Activated CD4-positive, alpha-beta T cell treated with anti-CD3 and anti-CD28 coated beads, Interleukin-10, Interleukin-2, amounts not matched to agents 100 ng/mL and 50 ng/mL, durations not matched to agents 16 hours and 8 hours (primary cell): ENCODE measurements around the gene RALGAPA1.

ENCODE experiments used
- DNase-seq: peaks from one replicate; pipeline ENCODE4 v3.0.0-alpha.2; 2020

The RALGAPA1 gene

GRCh38 chr14:35534208-35534872 is 274.8 kb downstream of the RALGAPA1 start:
- DNase-seq, result peak; percentile 7

- peak; percentile 84 for DNase-seq
Observed at GRCh38 chr14:35533357-35534207, 275.5 kb downstream of the RALGAPA1 start, which contains the start of gene INSM2. INSM2 (plus strand) TSS chr14:35534164; CDS start chr14:35534253, 89 bp downstream.

- no peak for DNase-seq
Observed at GRCh38 chr14:35532783-35533356, 276.2 kb downstream of the RALGAPA1 start.

GRCh38 chr14:35531960-35532747 is 276.9 kb downstream of the RALGAPA1 start:
- no peak for DNase-seq

- DNase-seq, result no peak
Observed at GRCh38 chr14:35526962-35527361, 282.1 kb downstream of the RALGAPA1 start.

- no peak for DNase-seq
Observed at GRCh38 chr14:35525695-35526094, 283.4 kb downstream of the RALGAPA1 start.

- no peak for DNase-seq
Observed at GRCh38 chr14:35519986-35520385, 289.1 kb downstream of the RALGAPA1 start.

- no peak for DNase-seq
Observed at GRCh38 chr14:35515916-35516315, 293.2 kb downstream of the RALGAPA1 start.

- no peak for DNase-seq
Observed at GRCh38 chr14:35512765-35513164, 296.3 kb downstream of the RALGAPA1 start.

- DNase-seq, result no peak
Observed at GRCh38 chr14:35509846-35510245, 299.2 kb downstream of the RALGAPA1 start.

- DNase-seq, result no peak
Observed at GRCh38 chr14:35506927-35507326, 302.2 kb downstream of the RALGAPA1 start.

GRCh38 chr14:35506461-35506860 is 302.6 kb downstream of the RALGAPA1 start:
- no peak for DNase-seq

GRCh38 chr14:35504260-35504659 is 304.8 kb downstream of the RALGAPA1 start:
- no peak for DNase-seq

GRCh38 chr14:35503646-35504045 is 305.4 kb downstream of the RALGAPA1 start:
- no peak for DNase-seq

GRCh38 chr14:35499180-35499579 is 309.9 kb downstream of the RALGAPA1 start:
- DNase-seq, result no peak

GRCh38 chr14:35495278-35495677 is 313.8 kb downstream of the RALGAPA1 start:
- no peak for DNase-seq

- DNase-seq, result no peak
Observed at GRCh38 chr14:35492569-35493014, 316.5 kb downstream of the RALGAPA1 start.
